ENCODE data around the gene PSMF1.
"Not testable (repeated sequence)": the region's sequence is repeated elsewhere in the genome, so short reads cannot be mapped to it uniquely, and the experiment has no call there.

Gene PSMF1

GRCh38 chr20:1215386-1216170, 97.2 kb downstream of the PSMF1 start:
- Histone ChIP-seq H4K20me1 (ENCODE audit: control insufficient read depth, insufficient read depth, low read depth, low read length) (no peaks in the 10 kb centered on the region), H3K9me3 (ENCODE audit: control insufficient read depth, insufficient read depth, low read length) (no peaks in the 10 kb centered on the region), H3F3A (ENCODE audit: control insufficient read depth, insufficient read depth) (no peaks in the 10 kb centered on the region), H3K4me3 (ENCODE audit: low read length) (no peak overlapping the region), H3K4me1 (ENCODE audit: control insufficient read depth, low read length) (no peaks in the 10 kb centered on the region), H3K36me3 (ENCODE audit: control insufficient read depth, low read length) (no peaks in the 10 kb centered on the region), H3K79me2 (ENCODE audit: control insufficient read depth, low read length) (no peaks in the 10 kb centered on the region), H3K27ac (ENCODE audit: low read depth, low read length) (no peak overlapping the region), H3K4me2 (ENCODE audit: low read length) (no peak overlapping the region), H3K27me3 (ENCODE audit: control insufficient read depth, low read length) (peaks cover 20% of the 10 kb centered on the region), H3K9me2 (replicated peaks; ENCODE audit: control insufficient read depth, low read length) (no peaks in the 10 kb centered on the region)
- TF ChIP-seq EZH2phosphoT487 (IDR thresholded peaks at IDR 0.05; ENCODE audit: borderline replicate concordance, low read length) (no peak), CTCF (IDR thresholded peaks at IDR 0.05; ENCODE audit: low read depth, low read length, poor library complexity, severe bottlenecking) (no peak)

- not testable (repeated sequence) for H3K4me1 ChIP-seq (ENCODE audit: control insufficient read depth, low read length); H3F3A ChIP-seq (ENCODE audit: control insufficient read depth, insufficient read depth); H3K9me3 ChIP-seq (ENCODE audit: control insufficient read depth, insufficient read depth, low read length); H3K79me2 ChIP-seq (ENCODE audit: control insufficient read depth, low read length); H4K20me1 ChIP-seq (ENCODE audit: control insufficient read depth, insufficient read depth, low read depth, low read length); H3K36me3 ChIP-seq (ENCODE audit: control insufficient read depth, low read length); H3K4me3 ChIP-seq (ENCODE audit: low read length); H3K4me2 ChIP-seq (ENCODE audit: low read length); H3K27ac ChIP-seq (ENCODE audit: low read depth, low read length); H3K9me2 ChIP-seq (replicated peaks; ENCODE audit: control insufficient read depth, low read length)
- H3K27me3 ChIP-seq (ENCODE audit: control insufficient read depth, low read length), result peaks cover 20% of the 10 kb centered on the region
These were observed 98.4 kb downstream of the PSMF1 start for GRCh38 chr20:1216527-1217427.

All from DOHH2 (cell line).